HG03135 (cell line): ENCODE data around the gene KRTAP10-1.
"Not testable (repeated sequence)": the region's sequence is repeated elsewhere in the genome, so short reads cannot be mapped to it uniquely, and the experiment has no call there.

Source experiments
- ATAC-seq: cut with Tn5 transposase; IDR thresholded peaks from one replicate; pipeline ENCODE4 v1.9.1; 2021; ENCODE audit warnings: mild to moderate bottlenecking, moderate library complexity; ENCODE audit not compliant: unreplicated experiment

KRTAP10-1 gene

GRCh38 chr21:44571296-44571695, 31.3 kb upstream of the KRTAP10-1 start:
- no peak for ATAC-seq

GRCh38 chr21:44569861-44570517, 30.0 kb upstream of the KRTAP10-1 start:
- no peak for ATAC-seq

GRCh38 chr21:44568667-44569556, 28.9 kb upstream of the KRTAP10-1 start:
- ATAC-seq: no peak

- ATAC-seq: no peak
Observed at GRCh38 chr21:44568261-44568660, 28.3 kb upstream of the KRTAP10-1 start.

GRCh38 chr21:44567481-44568171, 27.6 kb upstream of the KRTAP10-1 start:
- no peak for ATAC-seq

GRCh38 chr21:44566403-44566802, 26.4 kb upstream of the KRTAP10-1 start:
- ATAC-seq: no peak

GRCh38 chr21:44564886-44565598, 25.0 kb upstream of the KRTAP10-1 start:
- no peak for ATAC-seq

- no peak for ATAC-seq
Observed at GRCh38 chr21:44564099-44564498, 24.1 kb upstream of the KRTAP10-1 start.

- no peak for ATAC-seq
Observed at GRCh38 chr21:44558695-44559094, 18.7 kb upstream of the KRTAP10-1 start, which contains the start of gene KRTAP10-3. KRTAP10-3 (minus strand) TSS chr21:44558795; CDS start chr21:44558715, 80 bp downstream.

GRCh38 chr21:44558329-44558675, 18.3 kb upstream of the KRTAP10-1 start:
- not testable (repeated sequence) for ATAC-seq

GRCh38 chr21:44557491-44558328, 17.7 kb upstream of the KRTAP10-1 start:
- ATAC-seq: no peak

- ATAC-seq: no peak
Observed at GRCh38 chr21:44556879-44557278, 16.9 kb upstream of the KRTAP10-1 start.

GRCh38 chr21:44555200-44555875, 15.3 kb upstream of the KRTAP10-1 start:
- ATAC-seq: no peak

GRCh38 chr21:44552681-44553080, 12.7 kb upstream of the KRTAP10-1 start:
- no peak for ATAC-seq

GRCh38 chr21:44552136-44552535, 12.1 kb upstream of the KRTAP10-1 start:
- ATAC-seq: no peak

- no peak for ATAC-seq
Observed at GRCh38 chr21:44551340-44551961, 11.5 kb upstream of the KRTAP10-1 start, which contains the start of gene KRTAP10-2. KRTAP10-2 (minus strand) TSS chr21:44551505; CDS start chr21:44551458, 47 bp downstream.

- no peak for ATAC-seq
Observed at GRCh38 chr21:44550807-44551206, 10.8 kb upstream of the KRTAP10-1 start.

GRCh38 chr21:44550285-44550684, 10.3 kb upstream of the KRTAP10-1 start:
- ATAC-seq: not testable (repeated sequence)
